ENCODE data around the gene PMVK. TPM values are rescaled to one million over a fixed set of nuclear protein-coding genes. Genes with fewer than 3 reads are reported as not detected.
A peak's percentile ranks its signal among the peaks of the same experiment; 100 is the strongest.

Gene PMVK
- total and polyA plus RNA-seq, 10 of the 15 experiments (the other 5 are each of a cell fraction or from before 2014, with no cell fraction given) = 6.0 to 121 (median 49.4) TPM

DNA sequence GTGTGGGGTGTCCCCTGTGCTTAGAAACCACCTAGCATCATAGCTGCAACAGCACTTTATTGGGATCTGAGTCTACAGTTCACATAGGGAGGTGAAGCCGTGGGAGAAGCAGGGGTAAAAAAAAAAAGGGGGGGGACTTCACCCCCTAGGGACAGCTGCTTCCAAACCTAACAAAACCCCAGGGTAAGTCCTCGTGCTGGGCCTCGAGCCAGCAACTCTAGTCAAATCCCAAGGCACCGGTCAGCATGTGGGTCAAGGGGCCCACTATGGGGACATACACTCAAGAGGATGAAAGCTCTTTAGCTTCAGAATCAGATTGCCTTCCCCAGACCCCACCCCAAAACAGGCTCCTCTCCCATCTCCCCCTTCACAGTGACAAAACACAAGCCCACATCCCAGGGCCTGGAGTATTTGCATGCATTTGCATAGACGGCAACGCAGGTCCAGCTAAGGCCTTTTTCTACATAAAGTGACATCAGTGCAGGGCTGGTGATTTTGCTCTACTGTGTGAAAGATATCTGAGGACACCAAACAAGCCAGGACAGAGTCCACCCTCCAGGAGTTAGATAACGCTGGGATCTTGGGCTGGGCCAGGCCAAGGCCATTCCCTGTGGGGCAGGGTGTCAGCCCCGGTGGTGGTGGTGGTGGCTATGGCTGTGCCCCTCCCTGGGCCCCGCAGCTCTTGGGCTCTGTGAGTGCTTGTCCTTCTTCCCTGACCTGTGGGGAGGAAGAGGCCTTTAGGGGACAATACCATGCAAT is 8.1 kb upstream of the PMVK start (continued):
- TF ChIP-seq ZNF687 (IDR thresholded peaks at IDR 0.05) (peak; percentile 67; the same call in 1 of the 2 replicates), ATF7 (IDR thresholded peaks at IDR 0.05; ENCODE audit: low read depth) (0 out of 2 replicates have a peak, but pooled peaks have one; percentile 17), IKZF2 (IDR thresholded peaks at IDR 0.05) (no peak), POLR2AphosphoS5 (IDR thresholded peaks at IDR 0.05; ENCODE audit: low read length) (0 out of 2 replicates have a peak, but pooled peaks have one; percentile 24), SMAD1 (IDR thresholded peaks at IDR 0.05; ENCODE audit: low read depth, partially characterized antibody) (peak; percentile 24)
